IMR-90 (cell line): ENCODE data around the gene DUSP6.

Experiments
- BHLHE40 ChIP-seq: fragments of 150-350 bp; IDR thresholded peaks from 2 replicates; pipeline ENCODE4 v1.6.1; 2016; ENCODE audit warnings: mild to moderate bottlenecking, low read depth, low read length
- CTCF ChIP-seq: conservative IDR thresholded peaks from 2 replicates; pipeline ENCODE4 v1.5.1; 2012; ENCODE audit warnings: mild to moderate bottlenecking, low read depth, low read length, improper control_type of control experiment
- MAFK ChIP-seq: IDR thresholded peaks from 2 replicates; pipeline ENCODE4 v1.6.1; 2012; ENCODE audit warnings: low read depth, low read length, improper control_type of control experiment
- MAZ ChIP-seq: IDR thresholded peaks from 2 replicates; pipeline ENCODE4 v1.6.1; 2012; ENCODE audit warnings: low read depth, mild to moderate bottlenecking, low read length, improper control_type of control experiment, moderate library complexity, borderline replicate concordance
- MXI1 ChIP-seq: IDR thresholded peaks from 2 replicates; pipeline ENCODE4 v1.6.1; 2012; ENCODE audit warnings: low read depth, mild to moderate bottlenecking, low read length, moderate library complexity, borderline replicate concordance
- NFE2L2 ChIP-seq: fragments of 150-350 bp; IDR thresholded peaks from 2 replicates; pipeline ENCODE4 v1.6.1; 2016; ENCODE audit warnings: low read depth, mild to moderate bottlenecking, low read length
- POLR2A ChIP-seq: IDR thresholded peaks from 2 replicates; pipeline ENCODE4 v1.6.1; 2012; ENCODE audit warnings: mild to moderate bottlenecking, low read depth, low read length
- RAD21 ChIP-seq: IDR thresholded peaks from 2 replicates; pipeline ENCODE4 v1.6.1; 2012; ENCODE audit warnings: low read length, improper control_type of control experiment
- RCOR1 ChIP-seq: IDR thresholded peaks from 2 replicates; pipeline ENCODE4 v1.6.1; 2012; ENCODE audit warnings: mild to moderate bottlenecking, low read length, improper control_type of control experiment; ENCODE audit not compliant: insufficient replicate concordance
- RFX5 ChIP-seq: IDR thresholded peaks from 2 replicates; pipeline ENCODE4 v1.8.0; 2012; ENCODE audit warnings: low read depth, mild to moderate bottlenecking, low read length, moderate library complexity
- SMC3 ChIP-seq: fragments of 150-350 bp; IDR thresholded peaks from 2 replicates; pipeline ENCODE4 v1.6.1; 2016; ENCODE audit warnings: low read depth, mild to moderate bottlenecking, antibody characterized with exemption, low read length, moderate library complexity
- USF2 ChIP-seq: fragments of 150-350 bp; IDR thresholded peaks from 2 replicates; pipeline ENCODE4 v1.6.1; 2017; ENCODE audit warnings: mild to moderate bottlenecking, antibody characterized with exemption, low read length, low read depth

GRCh38 chr12:89376202-89376529 lies 23.9 kb upstream of the DUSP6 start:
- TF ChIP-seq BHLHE40 (no peak), POLR2A (no peak), CTCF (no peak), RFX5 (no peak), MAFK (no peak), RAD21 (no peak), RCOR1 (no peak), MAZ (no peak), MXI1 (no peak), SMC3 (no peak), USF2 (no peak), NFE2L2 (no peak)
